Activated gamma-delta T cell (primary cell): Measurements from ENCODE around the gene CDYL2.
"Not testable (repeated sequence)": the region's sequence is repeated elsewhere in the genome, so short reads cannot be mapped to it uniquely, and the experiment has no call there.

ENCODE experiments used
- DNase-seq: peaks from one replicate; lab custom pipeline; 2025; lab: John Stamatoyannopoulos, UW

Gene CDYL2

GRCh38 chr16:80744856-80745255, 59.5 kb downstream of the CDYL2 start:
- DNase-seq, result no peak

GRCh38 chr16:80743772-80744171, 60.6 kb downstream of the CDYL2 start:
- DNase-seq, result no peak

- DNase-seq, result no peak
These were observed 61.1 kb downstream of the CDYL2 start for GRCh38 chr16:80743273-80743672.

GRCh38 chr16:80742331-80742730, 62.1 kb downstream of the CDYL2 start:
- no peak for DNase-seq

DNA sequence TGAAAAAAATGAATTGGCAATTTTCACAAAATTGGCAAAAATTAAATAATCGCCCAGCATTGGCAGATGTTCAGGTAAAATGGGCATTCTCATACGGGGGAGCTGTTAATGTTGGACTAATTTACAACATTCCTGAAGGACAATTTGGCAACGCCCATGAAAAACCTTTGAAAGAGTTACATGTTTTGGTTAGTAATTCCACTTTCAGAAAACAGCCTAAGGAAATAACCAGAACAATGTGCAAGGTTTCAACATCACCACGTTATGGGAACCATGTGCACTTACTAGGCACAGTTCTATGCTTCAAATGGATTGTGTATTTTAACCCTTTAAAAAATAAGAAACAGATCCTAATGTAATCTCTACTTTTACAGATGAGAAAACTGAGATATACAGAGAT, 62.7 kb downstream of the CDYL2 start:
- DNase-seq, result no peak

DNA sequence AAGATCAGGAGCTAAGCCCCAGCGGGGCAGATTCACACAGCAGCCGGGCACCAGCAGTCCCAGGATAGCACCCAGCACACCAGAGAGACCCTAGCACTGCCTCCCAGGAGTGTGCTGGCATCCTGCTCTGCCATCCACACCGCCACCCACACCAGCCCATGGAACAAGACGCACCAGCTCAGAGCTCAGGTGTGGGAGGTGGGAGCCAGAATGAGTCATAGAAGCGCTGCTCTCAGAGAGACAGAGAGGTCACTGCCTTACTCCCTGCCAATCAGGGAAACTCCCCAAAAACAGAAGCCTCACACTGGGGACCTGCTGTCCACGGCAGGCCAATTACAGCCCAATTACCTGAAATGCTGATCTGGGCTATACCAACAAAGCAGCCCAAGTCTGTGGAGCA, 64.9 kb downstream of the CDYL2 start:
- no peak for DNase-seq

- no peak for DNase-seq
These were observed 65.9 kb downstream of the CDYL2 start for GRCh38 chr16:80738521-80738920.

DNA sequence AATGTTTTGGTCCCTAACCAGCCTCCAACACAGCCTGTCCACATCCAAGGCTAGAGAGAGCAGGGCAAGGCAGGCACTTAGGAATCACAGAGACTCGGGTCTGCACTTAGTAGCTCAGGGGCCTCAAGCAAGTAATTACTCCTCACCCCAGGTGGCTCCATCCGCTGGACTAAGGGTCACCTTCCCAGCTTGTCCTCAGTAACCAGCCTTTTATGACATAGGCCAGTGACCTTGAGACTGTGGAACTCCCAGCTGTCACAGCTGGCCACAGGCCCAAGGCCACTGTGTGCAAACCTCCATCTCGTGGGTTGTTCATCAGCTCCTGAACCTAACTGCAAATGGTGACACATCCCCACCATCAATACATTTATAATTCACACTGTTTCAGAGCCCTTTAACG, 68.6 kb downstream of the CDYL2 start:
- no peak for DNase-seq

DNA sequence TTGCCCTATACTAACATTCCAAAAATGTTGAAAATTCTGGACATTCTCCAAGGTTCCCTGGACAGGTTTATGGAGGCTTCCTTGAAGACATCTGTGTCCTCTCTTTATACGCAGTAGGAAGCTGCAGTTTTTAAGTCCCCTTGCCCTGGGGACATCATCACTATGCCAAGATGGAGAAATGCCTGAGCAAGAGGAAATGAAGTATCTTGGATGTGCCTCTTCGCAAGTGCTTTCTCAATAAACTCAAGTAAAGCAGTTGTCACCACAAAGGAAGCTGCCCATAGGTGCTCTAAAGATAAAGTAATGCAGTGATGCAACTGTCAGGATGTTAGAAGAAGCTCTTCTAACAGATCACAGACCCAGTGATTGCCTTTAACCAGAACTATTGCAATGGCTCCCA, 71.0 kb downstream of the CDYL2 start:
- DNase-seq, result no peak

- DNase-seq, result no peak
These were observed 72.5 kb downstream of the CDYL2 start for GRCh38 chr16:80731915-80732314.

GRCh38 chr16:80727066-80727763, 77.2 kb downstream of the CDYL2 start:
- DNase-seq, result not testable (repeated sequence)

- no peak for DNase-seq
These were observed 78.7 kb downstream of the CDYL2 start for GRCh38 chr16:80725566-80726162.

GRCh38 chr16:80723981-80724380, 80.4 kb downstream of the CDYL2 start:
- no peak for DNase-seq

DNA sequence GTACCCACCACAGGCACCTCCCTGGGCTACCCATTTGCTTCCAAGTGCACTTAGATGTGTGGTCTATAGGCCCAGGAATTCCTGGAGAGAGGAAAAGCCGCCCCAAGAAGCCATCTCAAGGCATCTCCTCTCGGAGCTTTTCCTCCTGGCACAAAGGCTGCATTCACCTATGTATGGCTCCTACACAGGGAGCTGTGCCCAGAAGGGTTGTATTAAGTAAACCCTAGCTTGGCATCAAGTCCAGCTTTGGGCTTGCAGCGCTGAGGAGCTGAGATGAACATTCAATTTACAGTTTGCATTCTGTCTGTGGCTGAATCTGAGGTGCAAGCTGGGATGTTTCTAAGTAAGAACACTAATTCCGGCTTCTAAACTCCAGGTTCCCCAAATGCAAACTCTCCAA, 81.3 kb downstream of the CDYL2 start:
- no peak for DNase-seq

GRCh38 chr16:80720804-80721371, 83.5 kb downstream of the CDYL2 start:
- no peak for DNase-seq

- DNase-seq, result no peak
These were observed 84.8 kb downstream of the CDYL2 start for GRCh38 chr16:80719573-80719972.

DNA sequence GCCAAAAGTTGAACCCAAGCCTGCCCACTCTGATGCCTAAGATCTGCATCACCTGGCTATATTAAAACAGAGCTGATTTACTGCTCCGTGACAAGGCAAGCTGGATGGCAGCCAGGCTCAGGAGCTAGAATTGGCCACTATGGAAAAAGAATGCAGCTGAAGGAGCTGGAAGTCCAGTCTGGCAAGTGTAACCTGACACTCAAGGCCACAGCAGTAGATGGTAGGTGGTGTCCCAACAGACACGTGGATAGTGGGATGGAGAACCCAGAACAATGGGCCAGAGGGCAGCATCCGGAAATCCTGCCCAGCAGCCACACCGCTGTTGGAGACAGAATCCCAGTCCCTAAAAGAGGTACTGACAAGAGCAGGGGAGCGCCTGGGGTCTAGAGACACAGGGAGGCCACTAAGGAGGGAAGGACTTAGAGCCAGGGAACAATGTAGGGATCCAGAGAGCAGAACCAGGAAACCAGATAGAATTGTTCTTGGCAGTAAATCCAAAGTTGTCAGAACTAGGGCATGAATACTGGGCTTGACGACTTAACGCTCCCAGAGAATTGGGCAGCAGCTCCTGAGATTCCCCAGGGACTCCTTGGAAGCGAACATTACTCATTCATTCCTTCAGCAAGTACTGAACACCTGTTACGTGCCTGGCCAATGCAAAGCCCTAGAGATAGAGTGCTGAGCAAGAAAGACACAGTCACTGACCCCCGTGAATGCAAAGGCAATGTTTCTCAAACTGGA, 85.7 kb downstream of the CDYL2 start:
- DNase-seq, result no peak

- no peak for DNase-seq
These were observed 86.8 kb downstream of the CDYL2 start for GRCh38 chr16:80717611-80718010.

- no peak for DNase-seq
These were observed 87.7 kb downstream of the CDYL2 start for GRCh38 chr16:80716564-80717139.

DNA sequence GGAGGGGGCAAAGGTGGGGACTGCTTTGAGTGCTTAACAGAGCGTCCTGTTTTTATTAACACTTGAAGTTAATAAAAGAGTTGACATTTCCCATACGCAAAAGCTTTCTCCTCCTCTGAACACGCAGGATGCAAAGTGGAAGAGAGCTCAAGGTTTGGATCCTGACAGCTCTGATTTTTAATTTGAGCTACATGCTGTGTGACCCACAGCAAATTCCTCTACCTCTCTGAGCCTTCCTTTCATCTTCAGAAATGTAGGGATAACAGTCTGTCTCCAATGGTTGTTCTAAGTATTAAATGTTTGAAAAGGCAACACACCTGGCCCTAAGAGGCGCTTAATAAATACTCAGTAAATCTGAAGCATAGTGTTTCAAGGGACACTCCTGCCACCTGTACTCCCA, 93.0 kb downstream of the CDYL2 start:
- no peak for DNase-seq

GRCh38 chr16:80710918-80711317, 93.5 kb downstream of the CDYL2 start:
- DNase-seq, result no peak

GRCh38 chr16:80708823-80709222, 95.6 kb downstream of the CDYL2 start:
- no peak for DNase-seq

- no peak for DNase-seq
These were observed 96.7 kb downstream of the CDYL2 start for GRCh38 chr16:80707686-80708085.
